ENCODE data around the gene FER.

DNA sequence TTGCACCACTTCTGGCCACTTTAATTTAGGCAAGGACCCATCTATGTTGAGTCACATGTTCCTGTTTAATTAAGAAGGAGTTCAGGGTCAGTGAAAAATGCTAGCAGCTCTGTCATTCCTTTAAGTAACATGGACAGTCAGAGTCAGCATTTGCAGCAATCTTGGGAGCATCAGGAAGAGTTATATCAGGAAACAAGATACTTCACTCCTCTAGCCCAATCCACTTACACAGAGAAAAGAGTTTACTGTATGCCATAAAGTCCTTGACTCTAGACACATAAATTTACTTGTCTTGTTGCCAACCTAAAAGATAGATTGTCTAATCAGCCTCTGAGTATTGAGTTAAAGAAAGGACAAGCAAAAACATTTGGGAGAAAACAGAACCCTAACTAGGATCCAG, 395.3 kb downstream of the FER start:
- TF ChIP-seq, protein P1, sequence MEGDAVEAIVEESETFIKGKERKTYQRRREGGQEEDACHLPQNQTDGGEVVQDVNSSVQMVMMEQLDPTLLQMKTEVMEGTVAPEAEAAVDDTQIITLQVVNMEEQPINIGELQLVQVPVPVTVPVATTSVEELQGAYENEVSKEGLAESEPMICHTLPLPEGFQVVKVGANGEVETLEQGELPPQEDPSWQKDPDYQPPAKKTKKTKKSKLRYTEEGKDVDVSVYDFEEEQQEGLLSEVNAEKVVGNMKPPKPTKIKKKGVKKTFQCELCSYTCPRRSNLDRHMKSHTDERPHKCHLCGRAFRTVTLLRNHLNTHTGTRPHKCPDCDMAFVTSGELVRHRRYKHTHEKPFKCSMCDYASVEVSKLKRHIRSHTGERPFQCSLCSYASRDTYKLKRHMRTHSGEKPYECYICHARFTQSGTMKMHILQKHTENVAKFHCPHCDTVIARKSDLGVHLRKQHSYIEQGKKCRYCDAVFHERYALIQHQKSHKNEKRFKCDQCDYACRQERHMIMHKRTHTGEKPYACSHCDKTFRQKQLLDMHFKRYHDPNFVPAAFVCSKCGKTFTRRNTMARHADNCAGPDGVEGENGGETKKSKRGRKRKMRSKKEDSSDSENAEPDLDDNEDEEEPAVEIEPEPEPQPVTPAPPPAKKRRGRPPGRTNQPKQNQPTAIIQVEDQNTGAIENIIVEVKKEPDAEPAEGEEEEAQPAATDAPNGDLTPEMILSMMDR (IDR thresholded peaks at IDR 0.05; ENCODE audit: borderline replicate concordance, extremely low read depth, low read length, poor library complexity, severe bottlenecking), result no peak
- TF ChIP-seq EZH2 (IDR thresholded peaks at IDR 0.05; ENCODE audit: borderline replicate concordance, low read depth, low read length, severe bottlenecking), result no peak

Data from DND-41 (cell line).